Measurements from ENCODE around the gene TMEM63A.

DNA sequence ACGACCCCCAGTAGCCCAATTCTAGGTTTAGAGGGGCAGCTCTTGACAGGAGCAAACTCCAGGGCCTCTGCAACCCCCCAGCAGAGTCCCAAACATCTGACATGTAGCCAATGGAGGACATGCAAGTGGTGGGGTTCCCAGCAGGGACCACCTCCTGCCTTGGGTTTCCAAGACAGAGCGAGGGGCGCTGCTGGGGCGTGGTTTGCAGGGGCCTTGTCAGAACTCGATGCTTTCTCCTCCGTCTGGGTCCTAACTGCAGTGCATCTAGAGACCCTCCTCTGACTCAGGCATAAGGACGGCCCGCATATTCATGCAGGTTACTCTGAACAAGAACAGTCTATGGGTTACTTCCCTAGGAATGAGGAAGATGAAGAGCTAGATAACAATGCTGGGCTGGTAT, 55.1 kb downstream of the TMEM63A start:
- TF ChIP-seq POLR2AphosphoS5 (IDR thresholded peaks at IDR 0.05) (no peak), POLR2A (IDR thresholded peaks at IDR 0.05) (no peak)
- TF ChIP-seq, protein P1, sequence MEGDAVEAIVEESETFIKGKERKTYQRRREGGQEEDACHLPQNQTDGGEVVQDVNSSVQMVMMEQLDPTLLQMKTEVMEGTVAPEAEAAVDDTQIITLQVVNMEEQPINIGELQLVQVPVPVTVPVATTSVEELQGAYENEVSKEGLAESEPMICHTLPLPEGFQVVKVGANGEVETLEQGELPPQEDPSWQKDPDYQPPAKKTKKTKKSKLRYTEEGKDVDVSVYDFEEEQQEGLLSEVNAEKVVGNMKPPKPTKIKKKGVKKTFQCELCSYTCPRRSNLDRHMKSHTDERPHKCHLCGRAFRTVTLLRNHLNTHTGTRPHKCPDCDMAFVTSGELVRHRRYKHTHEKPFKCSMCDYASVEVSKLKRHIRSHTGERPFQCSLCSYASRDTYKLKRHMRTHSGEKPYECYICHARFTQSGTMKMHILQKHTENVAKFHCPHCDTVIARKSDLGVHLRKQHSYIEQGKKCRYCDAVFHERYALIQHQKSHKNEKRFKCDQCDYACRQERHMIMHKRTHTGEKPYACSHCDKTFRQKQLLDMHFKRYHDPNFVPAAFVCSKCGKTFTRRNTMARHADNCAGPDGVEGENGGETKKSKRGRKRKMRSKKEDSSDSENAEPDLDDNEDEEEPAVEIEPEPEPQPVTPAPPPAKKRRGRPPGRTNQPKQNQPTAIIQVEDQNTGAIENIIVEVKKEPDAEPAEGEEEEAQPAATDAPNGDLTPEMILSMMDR (IDR thresholded peaks at IDR 0.05), result no peak
